A673 (cell line): ENCODE measurements around the gene SKP1. TPM values are rescaled to one million over a fixed set of nuclear protein-coding genes. Genes with fewer than 3 reads are reported as not detected.
"Not testable (repeated sequence)": the region's sequence is repeated elsewhere in the genome, so short reads cannot be mapped to it uniquely, and the experiment has no call there.

Experiments used
- BruUV-seq: library from RNA; stranded (reverse); fragments of 400-500 nt; replicated peaks from 2 replicates; lab custom pipeline; 2021; lab: Mats Ljungman, UMichigan
- CTCF ChIA-PET: fragments of 300-600 bp; sonication (Branson Sonifier 250); formaldehyde crosslinking; loops from one replicate; lab custom pipeline; 2022; ENCODE audit warnings: antibody characterized with exemption; lab: Charles Lee
- POLR2A ChIA-PET: fragments of 300-600 bp; sonication (Branson Sonifier 250); formaldehyde crosslinking; loops from one replicate; lab custom pipeline; 2022; ENCODE audit warnings: antibody characterized with exemption; ENCODE audit not compliant: low non-redundant PET; lab: Charles Lee
- DNase-seq: peaks from one replicate; pipeline ENCODE4 v3.0.0-alpha.2; 2015; ENCODE audit warnings: low spot score
- H3K27ac ChIP-seq: fragments of 200-600 bp; sonication (generic); 2 replicates; pipeline ENCODE4 v1.5.1; 2016; ENCODE audit warnings: mixed run types, low read depth, mild to moderate bottlenecking, mixed read lengths, antibody characterized with exemption, low read length; ENCODE audit not compliant: poor library complexity, severe bottlenecking
- H3K27me3 ChIP-seq: fragments of 200-600 bp; sonication (generic); replicated peaks from 2 replicates; pipeline ENCODE4 v1.6.1; 2017; ENCODE audit warnings: mixed run types, low read depth, mild to moderate bottlenecking, mixed read lengths, antibody characterized with exemption, low read length; ENCODE audit not compliant: insufficient read depth, poor library complexity
- H3K36me3 ChIP-seq: fragments of 200-600 bp; sonication (generic); 2 replicates; pipeline ENCODE4 v1.6.1; 2016; ENCODE audit warnings: mixed run types, mild to moderate bottlenecking, mixed read lengths, antibody characterized with exemption, low read length; ENCODE audit not compliant: insufficient read depth, poor library complexity, severe bottlenecking
- H3K4me1 ChIP-seq: fragments of 200-600 bp; sonication (generic); 2 replicates; pipeline ENCODE4 v1.6.1; 2017; ENCODE audit warnings: mixed run types, mild to moderate bottlenecking, mixed read lengths, antibody characterized with exemption, low read length; ENCODE audit not compliant: insufficient read depth, poor library complexity, severe bottlenecking
- H3K4me3 ChIP-seq: fragments of 200-600 bp; sonication (generic); 2 replicates; pipeline ENCODE4 v1.5.1; 2016; ENCODE audit warnings: low read depth, mixed run types, mild to moderate bottlenecking, mixed read lengths, low read length; ENCODE audit not compliant: poor library complexity, severe bottlenecking
- H3K9me3 ChIP-seq: fragments of 200-600 bp; sonication (generic); 2 replicates; pipeline ENCODE4 v1.6.1; 2016; ENCODE audit warnings: mixed run types, low read depth, mild to moderate bottlenecking, mixed read lengths, antibody characterized with exemption, low read length; ENCODE audit not compliant: poor library complexity, severe bottlenecking
- EZH2 ChIP-seq: fragments of 200-600 bp; sonication (generic); IDR thresholded peaks from 2 replicates; pipeline ENCODE4 v1.6.1; 2017; ENCODE audit warnings: borderline replicate concordance, low read depth, mild to moderate bottlenecking, mixed read lengths, antibody characterized with exemption, low read length; ENCODE audit not compliant: poor library complexity, severe bottlenecking
- intact Hi-C: fragments of 100-400 bp; cut with micrococcal nuclease; formaldehyde crosslinking; loops from one replicate; pipeline ENCODE4 v1.10.0; 2022; ENCODE audit not compliant: unreplicated experiment
- total RNA-seq: library from RNA; stranded (reverse); gene quantifications from 2 replicates; pipeline ENCODE4 v1.2.3, GENCODE V29; 2021
- TF ChIP-seq, protein P1 (sequence below): fragments of 300-800, 200-600 bp; sonication (generic); conservative IDR thresholded peaks from 2 replicates; pipeline ENCODE4 v1.5.1; 2017; ENCODE audit warnings: low read depth, mild to moderate bottlenecking, antibody characterized with exemption, low read length, moderate library complexity, mixed read lengths

SKP1 gene
- total RNA-seq, 1 experiment from 2014 or later, result 465 TPM

DNA sequence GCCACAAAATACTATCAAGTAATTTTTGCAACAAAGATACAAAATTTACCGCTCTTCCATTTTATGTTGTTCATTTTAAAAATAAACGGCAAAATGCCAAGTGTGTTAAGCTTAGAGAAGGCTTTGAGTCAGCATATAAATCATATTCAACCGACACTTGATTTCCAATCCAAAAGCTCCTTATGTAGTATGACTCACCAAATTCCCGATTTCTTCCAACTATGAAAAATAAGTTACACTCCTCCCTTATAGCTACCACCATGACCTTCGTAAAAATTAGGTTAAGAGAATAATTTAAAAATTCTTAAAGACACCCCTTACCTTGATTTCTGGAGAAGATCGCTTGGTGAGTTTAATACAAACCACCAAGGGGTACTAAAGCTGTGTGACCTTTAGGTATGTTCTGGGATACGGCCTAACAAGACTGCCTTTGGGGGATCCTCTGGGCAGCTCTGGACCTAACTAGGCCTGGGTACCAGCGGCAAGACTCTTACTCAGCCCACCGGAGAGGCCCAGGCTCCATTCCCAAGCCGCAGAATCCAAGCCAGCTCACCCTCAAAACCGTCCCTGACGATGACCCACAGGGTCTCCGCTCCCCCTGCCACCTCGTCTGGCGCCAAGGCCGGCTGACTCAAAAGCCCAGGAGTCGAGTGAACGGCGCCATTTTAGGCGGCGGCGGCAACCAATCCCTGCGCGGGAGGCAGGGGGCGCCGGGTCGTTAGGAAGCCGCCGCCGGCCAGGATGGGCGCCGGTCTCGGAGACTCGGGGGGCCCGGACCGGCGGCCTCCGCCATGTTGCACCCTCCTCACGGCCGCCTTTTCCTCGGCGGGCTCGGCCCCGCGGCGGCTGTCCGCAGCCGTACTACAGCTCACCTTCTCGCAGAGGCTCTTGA, 48.4 kb upstream of the SKP1 start:
- Histone ChIP-seq H3K9me3 (no peaks in the 10 kb centered on the region), H3K4me3 (peak overlapping the region; percentile 96), H3K4me1 (peaks cover 8% of the 10 kb centered on the region), H3K27me3 (no peaks in the 10 kb centered on the region), H3K36me3 (peaks cover 5% of the 10 kb centered on the region), H3K27ac (peak overlapping the region; percentile 99)
- intact Hi-C loops, result no loop called here
- TF ChIP-seq, protein P1, sequence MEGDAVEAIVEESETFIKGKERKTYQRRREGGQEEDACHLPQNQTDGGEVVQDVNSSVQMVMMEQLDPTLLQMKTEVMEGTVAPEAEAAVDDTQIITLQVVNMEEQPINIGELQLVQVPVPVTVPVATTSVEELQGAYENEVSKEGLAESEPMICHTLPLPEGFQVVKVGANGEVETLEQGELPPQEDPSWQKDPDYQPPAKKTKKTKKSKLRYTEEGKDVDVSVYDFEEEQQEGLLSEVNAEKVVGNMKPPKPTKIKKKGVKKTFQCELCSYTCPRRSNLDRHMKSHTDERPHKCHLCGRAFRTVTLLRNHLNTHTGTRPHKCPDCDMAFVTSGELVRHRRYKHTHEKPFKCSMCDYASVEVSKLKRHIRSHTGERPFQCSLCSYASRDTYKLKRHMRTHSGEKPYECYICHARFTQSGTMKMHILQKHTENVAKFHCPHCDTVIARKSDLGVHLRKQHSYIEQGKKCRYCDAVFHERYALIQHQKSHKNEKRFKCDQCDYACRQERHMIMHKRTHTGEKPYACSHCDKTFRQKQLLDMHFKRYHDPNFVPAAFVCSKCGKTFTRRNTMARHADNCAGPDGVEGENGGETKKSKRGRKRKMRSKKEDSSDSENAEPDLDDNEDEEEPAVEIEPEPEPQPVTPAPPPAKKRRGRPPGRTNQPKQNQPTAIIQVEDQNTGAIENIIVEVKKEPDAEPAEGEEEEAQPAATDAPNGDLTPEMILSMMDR, result 0 out of 2 replicates have a peak, but pooled peaks have one; percentile 17
- no peak for TF ChIP-seq EZH2
- CTCF ChIA-PET, result no interaction called here
- BruUV-seq, result TSS peak; percentile 39
- DNase-seq, result peak; percentile 74
- POLR2A ChIA-PET, result interaction anchor here (0.6 kb wide), 1 partner anchor 15 kb away, joined by 4 read pairs; no protein-coding TSS in a partner anchor

GRCh38 chr5:134223406-134224248, 46.9 kb upstream of the SKP1 start:
- Histone ChIP-seq H3K27ac (no peak overlapping the region), H3K4me1 (peaks cover 8% of the 10 kb centered on the region), H3K36me3 (peaks cover 5% of the 10 kb centered on the region), H3K27me3 (no peaks in the 10 kb centered on the region), H3K9me3 (no peaks in the 10 kb centered on the region), H3K4me3 (peak overlapping the region; percentile 96)
- no peak for DNase-seq
- BruUV-seq, result no TSS peak
- intact Hi-C loops, result no loop called here
- CTCF ChIA-PET, result no interaction called here
- POLR2A ChIA-PET, result interaction anchor here (0.5 kb wide), 1 partner anchor 12 kb away, joined by 3 read pairs; no protein-coding TSS in a partner anchor
- no peak for TF ChIP-seq EZH2
- TF ChIP-seq, protein P1, result no peak

- H3K4me1 ChIP-seq, H3K27me3 ChIP-seq, CTCF ChIA-PET, H3K9me3 ChIP-seq, DNase-seq, BruUV-seq, intact Hi-C loops, H3K27ac ChIP-seq, H3K4me3 ChIP-seq, H3K36me3 ChIP-seq: not testable (repeated sequence)
- POLR2A ChIA-PET, result interaction anchor here (0.7 kb wide), 1 partner anchor 34 kb away, joined by 4 read pairs; no protein-coding TSS in a partner anchor
Measured at GRCh38 chr5:134221690-134222089, 44.9 kb upstream of the SKP1 start.
